ENCODE data around the gene NUP35. TPM values are rescaled to one million over a fixed set of nuclear protein-coding genes. Genes with fewer than 3 reads are reported as not detected.
A peak's percentile ranks its signal among the peaks of the same experiment; 100 is the strongest.

The NUP35 gene
- total and polyA plus RNA-seq, 2 experiments from 2014 or later: 12.1 to 19.7 TPM

- no peaks in the 10 kb centered on the region for H3K9me3 ChIP-seq (ENCODE audit: low read depth)
- no peak for TF ChIP-seq CTCF (IDR thresholded peaks at IDR 0.05; ENCODE audit: low read depth, low read length)
- no peak for DNase-seq (ENCODE audit: low read depth in 1 of 2, low spot score in 1 of 2)
These were observed 36.2 kb upstream of the NUP35 start for GRCh38 chr2:183088061-183088460.

GRCh38 chr2:183089192-183089851 lies 34.9 kb upstream of the NUP35 start:
- Histone ChIP-seq H3K4me3 (no peak overlapping the region), H3K27me3 (no peaks in the 10 kb centered on the region), H3K36me3 (no peaks in the 10 kb centered on the region), H3K4me1 (ENCODE audit: low read depth) (no peaks in the 10 kb centered on the region), H3K27ac (no peak overlapping the region), H3K9me3 (ENCODE audit: low read depth) (no peaks in the 10 kb centered on the region)
- no peak for TF ChIP-seq CTCF (IDR thresholded peaks at IDR 0.05; ENCODE audit: low read depth, low read length)
- DNase-seq (ENCODE audit: low read depth in 1 of 2, low spot score in 1 of 2): no peak

More at GRCh38 chr2:183088061-183088460, 36.2 kb upstream of the NUP35 start:
- Histone ChIP-seq H3K4me1 (ENCODE audit: low read depth) (no peaks in the 10 kb centered on the region), H3K27me3 (no peaks in the 10 kb centered on the region), H3K4me3 (no peak overlapping the region), H3K27ac (no peak overlapping the region), H3K36me3 (no peaks in the 10 kb centered on the region)

- Histone ChIP-seq H3K27ac (no peak overlapping the region), H3K36me3 (no peaks in the 10 kb centered on the region), H3K4me1 (ENCODE audit: low read depth) (no peaks in the 10 kb centered on the region), H3K9me3 (ENCODE audit: low read depth) (no peaks in the 10 kb centered on the region), H3K27me3 (no peaks in the 10 kb centered on the region), H3K4me3 (no peak overlapping the region)
- no peak for DNase-seq (ENCODE audit: low read depth in 1 of 2, low spot score in 1 of 2)
- no peak for TF ChIP-seq CTCF (IDR thresholded peaks at IDR 0.05; ENCODE audit: low read depth, low read length)
These were observed 32.8 kb upstream of the NUP35 start for GRCh38 chr2:183091318-183091953.

- H3K4me3 ChIP-seq: no peak overlapping the region
- no peaks in the 10 kb centered on the region for H3K4me1 ChIP-seq (ENCODE audit: low read depth)
- H3K9me3 ChIP-seq (ENCODE audit: low read depth): no peaks in the 10 kb centered on the region
- no peak for DNase-seq (ENCODE audit: low read depth in 1 of 2, low spot score in 1 of 2)
- H3K27ac ChIP-seq: no peak overlapping the region
- no peaks in the 10 kb centered on the region for H3K27me3 ChIP-seq
- no peak for TF ChIP-seq CTCF (IDR thresholded peaks at IDR 0.05; ENCODE audit: low read depth, low read length)
- no peaks in the 10 kb centered on the region for H3K36me3 ChIP-seq
These were observed 32.3 kb upstream of the NUP35 start for GRCh38 chr2:183091954-183092345.

- no peaks in the 10 kb centered on the region for H3K4me1 ChIP-seq (ENCODE audit: low read depth)
- no peak overlapping the region for H3K27ac ChIP-seq
- peak in 1 of 2 donors; percentile 63 for DNase-seq (ENCODE audit: low read depth in 1 of 2, low spot score in 1 of 2)
- no peaks in the 10 kb centered on the region for H3K36me3 ChIP-seq
- no peak for TF ChIP-seq CTCF (IDR thresholded peaks at IDR 0.05; ENCODE audit: low read depth, low read length)
- no peaks in the 10 kb centered on the region for H3K9me3 ChIP-seq (ENCODE audit: low read depth)
- no peak overlapping the region for H3K4me3 ChIP-seq
- no peaks in the 10 kb centered on the region for H3K27me3 ChIP-seq
These were observed 30.2 kb upstream of the NUP35 start for GRCh38 chr2:183093857-183094657.
